HCT116 (cell line): Measurements from ENCODE around the gene CNTNAP5. TPM values are rescaled to one million over a fixed set of nuclear protein-coding genes. Genes with fewer than 3 reads are reported as not detected.

ENCODE experiments used
- ATAC-seq: fragments of 200-7000 bp; cut with Tn5 transposase; 2 replicates; pipeline ENCODE4 v1.9.1; 2020; ENCODE audit warnings: mild to moderate bottlenecking, moderate library complexity
- BruUV-seq: library from RNA; stranded (reverse); fragments of 400-500 nt; replicated peaks from 2 replicates; lab custom pipeline; 2021; lab: Mats Ljungman, UMichigan
- CTCF ChIA-PET: fragments of 300-600 bp; sonication (Branson Sonifier 250); formaldehyde crosslinking; loops from one replicate; lab custom pipeline; 2021; ENCODE audit warnings: antibody characterized with exemption; lab: Charles Lee
- POLR2A ChIA-PET: fragments of 300-600, 350-600 bp; sonication (Branson Sonifier 250); formaldehyde crosslinking; loops from one replicate; lab custom pipeline; 2021; ENCODE audit warnings: antibody characterized with exemption; lab: Charles Lee
- RAD21 ChIA-PET, 2 experiments: fragments of 300-600 bp; sonication (Branson Sonifier 250); formaldehyde crosslinking; loops; one replicate each; lab custom pipeline; 2023; ENCODE audit warnings: low total read pairs in 2 of 2; ENCODE audit not compliant: uncharacterized antibody in 2 of 2, unreplicated experiment in 2 of 2, low non-redundant PET in 1 of 2; lab: Charles Lee
- DNase-seq: peaks from one replicate; pipeline ENCODE4 v3.0.0-alpha.2; 2010; ENCODE audit warnings: low read depth, low spot score
- H2AFZ ChIP-seq: fragments of 200-600 bp; shearing (Covaris generic), sonication (generic); 2 replicates; pipeline ENCODE4 v1.6.1; 2017; ENCODE audit warnings: low read depth, mixed run types, mixed read lengths, antibody characterized with exemption, low read length; ENCODE audit not compliant: poor library complexity, severe bottlenecking
- H3K27ac ChIP-seq: 2 replicates; pipeline ENCODE4 v1.5.1; 2012; ENCODE audit warnings: low read depth, low read length
- H3K27me3 ChIP-seq: fragments of 200-600 bp; sonication (generic); 2 replicates; pipeline ENCODE4 v1.6.1; 2016; ENCODE audit warnings: mixed run types, low read length, mixed read lengths; ENCODE audit not compliant: insufficient read depth
- H3K36me3 ChIP-seq, 2 experiments: fragments of 200-500 bp in 1 of 2; fragments of 200-600 bp in 1 of 2; sonication (Bioruptor generic) in 1 of 2; sonication (generic) in 1 of 2; 2 replicates each; pipeline versions ENCODE4 v1.5.1 to v1.6.1; 2014 to 2016; ENCODE audit warnings: low read length in 2 of 2, inconsistent platforms in 1 of 2, mixed read lengths in 1 of 2, mixed run types in 1 of 2; ENCODE audit not compliant: insufficient read depth in 2 of 2, control insufficient read depth in 1 of 2
- H3K4me1 ChIP-seq, 2 experiments: fragments of 200-600 bp in 1 of 2; sonication (generic) in 1 of 2; 2 replicates each; pipeline versions ENCODE4 v1.5.1 to v1.6.1; 2012 to 2017; ENCODE audit warnings: low read length in 2 of 2, inconsistent platforms in 1 of 2, mild to moderate bottlenecking in 1 of 2, mixed read lengths in 1 of 2, mixed run types in 1 of 2, moderate library complexity in 1 of 2; ENCODE audit not compliant: insufficient read depth in 2 of 2, control insufficient read depth in 1 of 2
- H3K4me2 ChIP-seq: fragments of 200-600 bp; sonication (generic); 2 replicates; pipeline ENCODE4 v1.6.1; 2017; ENCODE audit warnings: mixed run types, low read length, mixed read lengths
- H3K4me3 ChIP-seq, 2 experiments: fragments of 200-600 bp in 1 of 2; sonication (generic) in 1 of 2; replicated peaks in 1 of 2; 2 replicates each; pipeline ENCODE4 v1.5.1; 2011 to 2016; ENCODE audit warnings: low read length in 2 of 2, control low read depth in 1 of 2, low read depth in 1 of 2, mild to moderate bottlenecking in 1 of 2, mixed read lengths in 1 of 2, mixed run types in 1 of 2
- H3K79me2 ChIP-seq: fragments of 200-600 bp; sonication (generic); 2 replicates; pipeline ENCODE4 v1.6.1; 2017; ENCODE audit warnings: mild to moderate bottlenecking, mixed run types, low read length, moderate library complexity, mixed read lengths; ENCODE audit not compliant: insufficient read depth
- H3K9ac ChIP-seq: fragments of 200-600 bp; sonication (generic); 2 replicates; pipeline ENCODE4 v1.6.1; 2016; ENCODE audit warnings: low read length, mixed read lengths
- H3K9me2 ChIP-seq: fragments of 200-600 bp; sonication (generic), shearing (Covaris generic); 2 replicates; pipeline ENCODE4 v1.6.1; 2017; ENCODE audit warnings: mixed run types, mild to moderate bottlenecking, moderate library complexity; ENCODE audit not compliant: insufficient read depth
- H3K9me3 ChIP-seq, 2 experiments: fragments of 200-500 bp in 1 of 2; fragments of 200-600 bp in 1 of 2; sonication (Bioruptor generic) in 1 of 2; sonication (generic) in 1 of 2; 2 replicates each; pipeline ENCODE4 v1.6.1; 2014 to 2017; ENCODE audit warnings: low read length in 2 of 2, mixed read lengths in 2 of 2, inconsistent platforms in 1 of 2, low read depth in 1 of 2, mild to moderate bottlenecking in 1 of 2, mixed run types in 1 of 2, moderate library complexity in 1 of 2; ENCODE audit not compliant: control insufficient read depth in 1 of 2, insufficient read depth in 1 of 2
- H4K20me1 ChIP-seq: fragments of 200-600 bp; sonication (generic), shearing (Covaris generic); 2 replicates; pipeline ENCODE4 v1.6.1; 2017; ENCODE audit warnings: mixed run types, mild to moderate bottlenecking, moderate library complexity; ENCODE audit not compliant: insufficient read depth
- CBX3 ChIP-seq: IDR thresholded peaks from 2 replicates; pipeline ENCODE4 v1.6.1; 2012; ENCODE audit warnings: low read depth
- CEBPB ChIP-seq: IDR thresholded peaks from 2 replicates; pipeline ENCODE4 v1.6.1; 2012; ENCODE audit warnings: low read depth
- EGR1 ChIP-seq: IDR thresholded peaks from 2 replicates; pipeline ENCODE4 v1.6.1; 2012; ENCODE audit warnings: low read depth
- ELF1 ChIP-seq: IDR thresholded peaks from 2 replicates; pipeline ENCODE4 v1.6.1; 2012; ENCODE audit warnings: low read depth, borderline replicate concordance
- EZH2 ChIP-seq: fragments of 200-600 bp; sonication (generic); IDR thresholded peaks from 2 replicates; pipeline ENCODE4 v1.6.1; 2017; ENCODE audit warnings: antibody characterized with exemption, mixed run types
- EZH2phosphoT487 ChIP-seq: fragments of 200-600 bp; IDR thresholded peaks from 2 replicates; pipeline ENCODE4 v1.6.1; 2018; ENCODE audit warnings: antibody characterized with exemption, borderline replicate concordance
- FOSL1 ChIP-seq: IDR thresholded peaks from 2 replicates; pipeline ENCODE4 v1.6.1; 2012; ENCODE audit warnings: low read depth
- JUND ChIP-seq: IDR thresholded peaks from 2 replicates; pipeline ENCODE4 v1.6.1; 2012
- POLR2A ChIP-seq: IDR thresholded peaks from 2 replicates; pipeline ENCODE4 v1.7.0; 2011; ENCODE audit warnings: borderline replicate concordance; ENCODE audit not compliant: insufficient read depth, insufficient read length; ENCODE audit errors: extremely low read depth
- RAD21 ChIP-seq: IDR thresholded peaks from 2 replicates; pipeline ENCODE4 v1.6.1; 2012; ENCODE audit warnings: low read depth, mild to moderate bottlenecking
- SIN3A ChIP-seq: IDR thresholded peaks from 2 replicates; pipeline ENCODE4 v1.6.1; 2012; ENCODE audit warnings: low read depth
- SP1 ChIP-seq: IDR thresholded peaks from 2 replicates; pipeline ENCODE4 v1.6.1; 2012; ENCODE audit warnings: low read depth
- SRF ChIP-seq: IDR thresholded peaks from 2 replicates; pipeline ENCODE4 v1.6.1; 2012; ENCODE audit warnings: low read depth
- YY1 ChIP-seq: IDR thresholded peaks from 2 replicates; pipeline ENCODE4 v1.6.1; 2011; ENCODE audit warnings: low read length, low read depth, moderate library complexity, mild to moderate bottlenecking; ENCODE audit not compliant: insufficient replicate concordance; ENCODE audit errors: extremely low read depth
- ZFX ChIP-seq: fragments of 450-650 bp; IDR thresholded peaks from 2 replicates; pipeline ENCODE4 v1.6.1; 2017
- intact Hi-C: fragments of 100-400 bp; cut with micrococcal nuclease; formaldehyde crosslinking; loops from 2 replicates; pipeline ENCODE4 v1.10.0; 2022
- total RNA-seq: library from RNA; stranded (reverse); gene quantifications from one replicate; pipeline ENCODE4 v1.2.1, GENCODE V29; 2021; ENCODE audit not compliant: unreplicated experiment
- TF ChIP-seq, protein P1 (sequence below): IDR thresholded peaks from 2 replicates; pipeline ENCODE4 v1.6.1; 2012
- TF ChIP-seq, protein P2 (sequence below): IDR thresholded peaks from 2 replicates; pipeline ENCODE4 v1.6.1; 2012
- TF ChIP-seq, protein P3 (sequence below): IDR thresholded peaks from 2 replicates; pipeline ENCODE4 v1.6.1; 2011; ENCODE audit warnings: mild to moderate bottlenecking, low read length, moderate library complexity; ENCODE audit not compliant: insufficient replicate concordance; ENCODE audit errors: extremely low read depth
- TF ChIP-seq, protein P4 (sequence below), 3 experiments: fragments of 200-600 bp in 1 of 3; sonication (generic) in 1 of 3; IDR thresholded peaks in 2 of 3; conservative IDR thresholded peaks in 1 of 3; 2 replicates each; pipeline ENCODE4 v1.5.1; 2012 to 2017; ENCODE audit warnings: low read depth in 2 of 3, low read length in 2 of 3, antibody characterized with exemption in 1 of 3, borderline replicate concordance in 1 of 3, control low read depth in 1 of 3, mild to moderate bottlenecking in 1 of 3, mixed read lengths in 1 of 3, mixed run types in 1 of 3, moderate library complexity in 1 of 3; ENCODE audit not compliant: insufficient read depth in 1 of 3

CNTNAP5 gene
- total RNA-seq, 1 experiment from 2014 or later: not detected

DNA sequence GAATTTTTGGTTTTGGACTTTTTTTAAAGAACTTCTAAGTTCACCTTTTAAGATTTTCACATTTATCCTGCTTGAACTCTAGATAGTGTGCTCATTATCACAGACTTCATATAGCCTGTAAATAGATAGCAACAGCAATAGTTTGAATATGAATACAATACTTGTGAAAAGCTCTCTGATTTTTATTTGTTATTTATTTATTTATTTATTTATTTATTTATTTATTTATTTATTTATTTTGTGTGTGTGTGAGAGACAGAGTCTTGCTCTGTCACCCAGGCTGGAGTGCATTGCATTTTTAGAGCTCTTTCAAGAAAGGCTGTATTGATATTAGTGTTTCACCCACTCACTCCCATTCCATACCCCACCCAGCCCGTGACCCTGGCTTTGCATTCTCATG, 153.6 kb downstream of the CNTNAP5 start:
- ChIA-PET RAD21 (no interaction called here), POLR2A (no interaction called here), CTCF (no interaction called here)
- BruUV-seq: no TSS peak
- intact Hi-C loops: no loop called here
- Histone ChIP-seq H3K4me3 (no peak overlapping the region), H3K27ac (no peak overlapping the region), H3K36me3 (no peaks in the 10 kb centered on the region), H2AFZ (no peak overlapping the region), H3K79me2 (no peaks in the 10 kb centered on the region), H3K9me3 (peaks cover 0 to 19% of the 10 kb centered on the region in 2 experiments; a peak in 2 of 4 replicates), H4K20me1 (no peaks in the 10 kb centered on the region), H3K4me1 (no peaks in the 10 kb centered on the region), H3K9me2 (no peaks in the 10 kb centered on the region), H3K4me2 (no peak overlapping the region), H3K9ac (no peak overlapping the region), H3K27me3 (no peaks in the 10 kb centered on the region)
- TF ChIP-seq, protein P1, sequence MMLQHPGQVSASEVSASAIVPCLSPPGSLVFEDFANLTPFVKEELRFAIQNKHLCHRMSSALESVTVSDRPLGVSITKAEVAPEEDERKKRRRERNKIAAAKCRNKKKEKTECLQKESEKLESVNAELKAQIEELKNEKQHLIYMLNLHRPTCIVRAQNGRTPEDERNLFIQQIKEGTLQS: no peak
- ATAC-seq: no peak
- no peak for DNase-seq

DNA sequence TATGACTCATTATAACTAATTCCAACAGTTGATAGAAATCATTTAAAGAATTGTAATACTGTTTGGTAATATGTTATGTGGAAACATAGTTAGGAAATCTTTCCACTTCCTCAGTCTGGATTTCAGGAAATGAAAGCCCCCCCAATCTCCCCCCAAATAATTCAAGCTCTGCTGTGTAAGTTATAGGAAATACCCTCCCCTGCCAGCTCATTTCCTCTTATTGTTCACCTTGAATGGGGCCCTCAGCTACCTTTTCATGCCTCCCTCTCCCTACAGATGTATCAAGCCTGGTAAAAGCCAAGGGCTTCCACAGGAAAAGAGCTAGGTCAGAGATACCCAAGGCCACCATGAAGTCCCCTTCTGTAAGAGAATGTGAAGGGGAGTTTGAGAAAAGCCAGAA, 155.5 kb downstream of the CNTNAP5 start:
- Histone ChIP-seq H3K4me1 (no peaks in the 10 kb centered on the region), H2AFZ (no peak overlapping the region), H3K9me2 (no peaks in the 10 kb centered on the region), H3K27me3 (no peaks in the 10 kb centered on the region), H3K27ac (no peak overlapping the region), H3K36me3 (no peaks in the 10 kb centered on the region), H3K9ac (no peak overlapping the region), H3K4me2 (no peak overlapping the region), H3K79me2 (no peaks in the 10 kb centered on the region), H3K9me3 (peaks cover 0 to 15% of the 10 kb centered on the region in 2 experiments; a peak in 2 of 4 replicates), H3K4me3 (no peak overlapping the region), H4K20me1 (no peaks in the 10 kb centered on the region)
- DNase-seq (no peak), ATAC-seq (no peak)
- ChIA-PET RAD21 (no interaction called here), CTCF (no interaction called here), POLR2A (no interaction called here)
- no peak for TF ChIP-seq FOSL1
- TF ChIP-seq, protein P2, sequence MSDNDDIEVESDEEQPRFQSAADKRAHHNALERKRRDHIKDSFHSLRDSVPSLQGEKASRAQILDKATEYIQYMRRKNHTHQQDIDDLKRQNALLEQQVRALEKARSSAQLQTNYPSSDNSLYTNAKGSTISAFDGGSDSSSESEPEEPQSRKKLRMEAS: no peak
- TF ChIP-seq SIN3A: no peak
- TF ChIP-seq JUND: no peak
- TF ChIP-seq, protein P3, sequence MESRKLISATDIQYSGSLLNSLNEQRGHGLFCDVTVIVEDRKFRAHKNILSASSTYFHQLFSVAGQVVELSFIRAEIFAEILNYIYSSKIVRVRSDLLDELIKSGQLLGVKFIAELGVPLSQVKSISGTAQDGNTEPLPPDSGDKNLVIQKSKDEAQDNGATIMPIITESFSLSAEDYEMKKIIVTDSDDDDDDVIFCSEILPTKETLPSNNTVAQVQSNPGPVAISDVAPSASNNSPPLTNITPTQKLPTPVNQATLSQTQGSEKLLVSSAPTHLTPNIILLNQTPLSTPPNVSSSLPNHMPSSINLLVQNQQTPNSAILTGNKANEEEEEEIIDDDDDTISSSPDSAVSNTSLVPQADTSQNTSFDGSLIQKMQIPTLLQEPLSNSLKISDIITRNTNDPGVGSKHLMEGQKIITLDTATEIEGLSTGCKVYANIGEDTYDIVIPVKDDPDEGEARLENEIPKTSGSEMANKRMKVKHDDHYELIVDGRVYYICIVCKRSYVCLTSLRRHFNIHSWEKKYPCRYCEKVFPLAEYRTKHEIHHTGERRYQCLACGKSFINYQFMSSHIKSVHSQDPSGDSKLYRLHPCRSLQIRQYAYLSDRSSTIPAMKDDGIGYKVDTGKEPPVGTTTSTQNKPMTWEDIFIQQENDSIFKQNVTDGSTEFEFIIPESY: no peak
- no peak for TF ChIP-seq ELF1
- TF ChIP-seq, protein P1: no peak
- no peak for TF ChIP-seq EZH2phosphoT487
- no peak for TF ChIP-seq ZFX
- TF ChIP-seq RAD21: no peak
- TF ChIP-seq CEBPB: no peak
- TF ChIP-seq, protein P4, sequence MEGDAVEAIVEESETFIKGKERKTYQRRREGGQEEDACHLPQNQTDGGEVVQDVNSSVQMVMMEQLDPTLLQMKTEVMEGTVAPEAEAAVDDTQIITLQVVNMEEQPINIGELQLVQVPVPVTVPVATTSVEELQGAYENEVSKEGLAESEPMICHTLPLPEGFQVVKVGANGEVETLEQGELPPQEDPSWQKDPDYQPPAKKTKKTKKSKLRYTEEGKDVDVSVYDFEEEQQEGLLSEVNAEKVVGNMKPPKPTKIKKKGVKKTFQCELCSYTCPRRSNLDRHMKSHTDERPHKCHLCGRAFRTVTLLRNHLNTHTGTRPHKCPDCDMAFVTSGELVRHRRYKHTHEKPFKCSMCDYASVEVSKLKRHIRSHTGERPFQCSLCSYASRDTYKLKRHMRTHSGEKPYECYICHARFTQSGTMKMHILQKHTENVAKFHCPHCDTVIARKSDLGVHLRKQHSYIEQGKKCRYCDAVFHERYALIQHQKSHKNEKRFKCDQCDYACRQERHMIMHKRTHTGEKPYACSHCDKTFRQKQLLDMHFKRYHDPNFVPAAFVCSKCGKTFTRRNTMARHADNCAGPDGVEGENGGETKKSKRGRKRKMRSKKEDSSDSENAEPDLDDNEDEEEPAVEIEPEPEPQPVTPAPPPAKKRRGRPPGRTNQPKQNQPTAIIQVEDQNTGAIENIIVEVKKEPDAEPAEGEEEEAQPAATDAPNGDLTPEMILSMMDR (IDR thresholded peaks at IDR 0.05 in 2 of 3, conservative IDR thresholded peaks at IDR 0.05 in 1 of 3; ENCODE audit: borderline replicate concordance in 1 of 3, insufficient read depth in 1 of 3, low read depth in 2 of 3, low read length in 2 of 3): no peak
- TF ChIP-seq CBX3: no peak
- no peak for TF ChIP-seq SRF
- no peak for TF ChIP-seq POLR2A
- TF ChIP-seq EZH2: no peak
- no peak for TF ChIP-seq YY1
- no peak for TF ChIP-seq SP1
- no peak for TF ChIP-seq EGR1
- intact Hi-C loops: no loop called here
- BruUV-seq: no TSS peak
